Measurements from ENCODE around the gene NF1. TPM values are rescaled to one million over a fixed set of nuclear protein-coding genes. Genes with fewer than 3 reads are reported as not detected.

NF1 gene
- total RNA-seq, 1 experiment from 2014 or later, result 60.2 TPM

DNA sequence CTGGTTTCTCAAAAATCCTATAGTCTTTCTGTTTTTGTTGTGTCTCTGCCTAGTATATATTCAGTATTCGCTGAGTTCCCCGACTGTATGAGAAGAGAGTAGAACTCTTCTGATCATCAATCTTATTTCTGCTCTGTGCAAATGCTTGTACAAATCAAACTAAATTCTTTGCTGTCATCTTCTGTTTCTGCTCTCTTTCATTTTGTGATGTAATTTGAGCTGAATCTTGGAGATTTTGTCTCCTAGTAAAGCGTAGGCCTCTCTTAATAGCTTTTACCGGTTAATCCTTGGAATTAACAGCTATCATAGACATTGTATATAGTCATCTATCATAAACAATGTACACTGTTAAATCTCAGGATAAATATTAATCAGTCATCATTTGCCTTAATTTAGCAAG, 140.3 kb downstream of the NF1 start:
- H3K9me3 Mint-ChIP-seq (ENCODE audit: unreplicated experiment), result no peaks in the 10 kb centered on the region
- no TSS peak for BruUV-seq (replicated peaks)
- no peaks in the 10 kb centered on the region for H3K27me3 Mint-ChIP-seq (ENCODE audit: insufficient read depth, unreplicated experiment)
- POLR2A ChIA-PET, result interaction anchor here (0.6 to 1.7 kb wide), 3 partner anchors 9 to 121 kb away, joined by 3 to 4 read pairs (median 3); no protein-coding TSS in a partner anchor
- CTCF ChIA-PET, result interaction anchor here (0.6 kb wide), 1 partner anchor 155 kb away, joined by 4 read pairs; no protein-coding TSS in a partner anchor
- H3K4me1 Mint-ChIP-seq (ENCODE audit: insufficient read depth, unreplicated experiment), result no peaks in the 10 kb centered on the region
- intact Hi-C loops (cut with micrococcal nuclease), result no loop called here
- H3K4me3 Mint-ChIP-seq (ENCODE audit: unreplicated experiment), result no peak overlapping the region
- no peak for DNase-seq (ENCODE audit: unreplicated experiment)
- TF ChIP-seq, protein P1, sequence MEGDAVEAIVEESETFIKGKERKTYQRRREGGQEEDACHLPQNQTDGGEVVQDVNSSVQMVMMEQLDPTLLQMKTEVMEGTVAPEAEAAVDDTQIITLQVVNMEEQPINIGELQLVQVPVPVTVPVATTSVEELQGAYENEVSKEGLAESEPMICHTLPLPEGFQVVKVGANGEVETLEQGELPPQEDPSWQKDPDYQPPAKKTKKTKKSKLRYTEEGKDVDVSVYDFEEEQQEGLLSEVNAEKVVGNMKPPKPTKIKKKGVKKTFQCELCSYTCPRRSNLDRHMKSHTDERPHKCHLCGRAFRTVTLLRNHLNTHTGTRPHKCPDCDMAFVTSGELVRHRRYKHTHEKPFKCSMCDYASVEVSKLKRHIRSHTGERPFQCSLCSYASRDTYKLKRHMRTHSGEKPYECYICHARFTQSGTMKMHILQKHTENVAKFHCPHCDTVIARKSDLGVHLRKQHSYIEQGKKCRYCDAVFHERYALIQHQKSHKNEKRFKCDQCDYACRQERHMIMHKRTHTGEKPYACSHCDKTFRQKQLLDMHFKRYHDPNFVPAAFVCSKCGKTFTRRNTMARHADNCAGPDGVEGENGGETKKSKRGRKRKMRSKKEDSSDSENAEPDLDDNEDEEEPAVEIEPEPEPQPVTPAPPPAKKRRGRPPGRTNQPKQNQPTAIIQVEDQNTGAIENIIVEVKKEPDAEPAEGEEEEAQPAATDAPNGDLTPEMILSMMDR (IDR thresholded peaks at IDR 0.05; ENCODE audit: unreplicated experiment), result no peak
- H3K36me3 Mint-ChIP-seq (ENCODE audit: insufficient read depth, unreplicated experiment), result peaks cover 95% of the 10 kb centered on the region
- H3K27ac Mint-ChIP-seq (ENCODE audit: low read depth, unreplicated experiment), result no peak overlapping the region

DNA sequence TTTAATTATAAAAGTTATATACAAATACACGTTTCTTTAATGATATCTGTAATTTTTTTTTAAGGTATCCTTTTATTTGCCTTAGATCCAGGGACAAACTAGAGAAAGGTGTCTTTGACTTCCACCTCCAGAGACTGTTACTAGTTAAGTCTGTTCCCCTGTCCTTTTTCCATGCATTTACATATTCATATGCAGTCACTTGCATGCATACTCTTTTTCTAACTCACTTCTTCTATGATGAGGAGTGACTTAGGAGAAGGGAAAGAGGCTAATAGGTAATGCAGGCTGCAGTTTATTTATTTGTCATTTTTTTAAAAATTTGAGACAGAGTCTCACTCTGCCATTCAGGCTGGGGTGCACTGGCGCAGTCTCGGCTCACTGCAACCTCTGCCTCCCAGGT, 141.4 kb downstream of the NF1 start:
- DNase-seq (ENCODE audit: unreplicated experiment), result no peak
- H3K36me3 Mint-ChIP-seq (ENCODE audit: insufficient read depth, unreplicated experiment), result peaks cover 91% of the 10 kb centered on the region
- no peaks in the 10 kb centered on the region for H3K4me1 Mint-ChIP-seq (ENCODE audit: insufficient read depth, unreplicated experiment)
- TF ChIP-seq, protein P1 (IDR thresholded peaks at IDR 0.05; ENCODE audit: unreplicated experiment), result no peak
- H3K27me3 Mint-ChIP-seq (ENCODE audit: insufficient read depth, unreplicated experiment), result no peaks in the 10 kb centered on the region
- BruUV-seq (replicated peaks), result no TSS peak
- H3K4me3 Mint-ChIP-seq (ENCODE audit: unreplicated experiment), result no peak overlapping the region
- peaks cover 3% of the 10 kb centered on the region for H3K9me3 Mint-ChIP-seq (ENCODE audit: unreplicated experiment)
- no peak overlapping the region for H3K27ac Mint-ChIP-seq (ENCODE audit: low read depth, unreplicated experiment)
- intact Hi-C loops (cut with micrococcal nuclease), result no loop called here
- ChIA-PET POLR2A (interaction anchor here (1.7 kb wide), 1 partner anchor 13 kb away, joined by 4 read pairs; no protein-coding TSS in a partner anchor), CTCF (interaction anchor here (0.7 to 2.0 kb wide), 2 partner anchors 9 to 226 kb away, joined by 3 to 7 read pairs; no protein-coding TSS in a partner anchor)

DNA sequence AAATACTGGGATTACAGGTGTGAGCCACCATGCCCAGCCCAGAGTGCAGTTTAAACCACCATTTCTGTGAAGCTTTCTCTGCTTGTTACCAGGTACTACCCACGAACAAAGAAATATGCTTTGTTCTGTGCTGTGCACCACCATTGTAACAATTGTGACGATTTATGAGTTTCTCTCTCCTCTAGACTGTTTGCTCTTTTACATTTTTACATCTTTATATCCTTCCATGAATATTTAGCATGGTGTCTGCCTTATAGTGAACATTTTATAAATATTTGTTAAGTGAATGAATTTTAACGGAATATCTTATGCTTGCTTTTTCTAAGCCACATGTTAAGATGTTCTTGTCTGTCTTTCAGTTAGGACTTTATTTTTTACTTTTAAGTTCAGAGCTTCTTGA, 141.9 kb downstream of the NF1 start:
- no peak for DNase-seq (ENCODE audit: unreplicated experiment)
- peaks cover 91% of the 10 kb centered on the region for H3K36me3 Mint-ChIP-seq (ENCODE audit: insufficient read depth, unreplicated experiment)
- H3K9me3 Mint-ChIP-seq (ENCODE audit: unreplicated experiment), result peaks cover 9% of the 10 kb centered on the region
- H3K4me3 Mint-ChIP-seq (ENCODE audit: unreplicated experiment), result no peak overlapping the region
- H3K4me1 Mint-ChIP-seq (ENCODE audit: insufficient read depth, unreplicated experiment), result no peaks in the 10 kb centered on the region
- ChIA-PET POLR2A (no interaction called here), CTCF (interaction anchor here (2.0 kb wide), 1 partner anchor 10 kb away, joined by 7 read pairs; no protein-coding TSS in a partner anchor)
- TF ChIP-seq, protein P1 (IDR thresholded peaks at IDR 0.05; ENCODE audit: unreplicated experiment), result no peak
- intact Hi-C loops (cut with micrococcal nuclease), result no loop called here
- H3K27me3 Mint-ChIP-seq (ENCODE audit: insufficient read depth, unreplicated experiment), result no peaks in the 10 kb centered on the region
- BruUV-seq (replicated peaks), result no TSS peak
- H3K27ac Mint-ChIP-seq (ENCODE audit: low read depth, unreplicated experiment), result no peak overlapping the region

DNA sequence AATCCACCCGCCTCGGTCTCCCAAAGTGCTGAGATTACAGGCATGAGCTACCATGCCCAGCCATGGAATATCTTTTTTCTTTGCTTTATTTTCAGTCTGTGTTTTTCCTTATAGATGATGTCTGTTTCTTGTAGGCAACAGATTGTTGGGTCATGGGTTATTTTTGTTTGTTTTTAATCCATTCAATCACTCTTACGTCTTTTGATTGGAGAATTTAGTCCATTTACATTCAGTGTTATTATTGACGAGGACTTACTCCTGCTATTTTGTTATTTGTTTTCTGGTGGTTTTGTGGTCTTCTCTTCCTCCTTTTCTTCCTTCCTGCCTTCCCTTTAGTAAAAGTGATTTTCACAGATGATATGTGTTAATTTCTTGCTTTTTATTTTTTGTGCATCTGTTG, 146.3 kb downstream of the NF1 start:
- CTCF ChIA-PET, result interaction anchor here (0.6 kb wide), 1 partner anchor 182 kb away, joined by 3 read pairs; no protein-coding TSS in a partner anchor
- intact Hi-C loops (cut with micrococcal nuclease), result no loop called here
- POLR2A ChIA-PET, result interaction anchor here (0.6 to 0.7 kb wide), 3 partner anchors 29 to 232 kb away, joined by 3 to 4 read pairs (median 4); no protein-coding TSS in a partner anchor
- TF ChIP-seq, protein P1 (IDR thresholded peaks at IDR 0.05; ENCODE audit: unreplicated experiment), result no peak
- Mint-ChIP-seq H3K9me3 (ENCODE audit: unreplicated experiment) (peaks cover 11% of the 10 kb centered on the region), H3K27ac (ENCODE audit: low read depth, unreplicated experiment) (no peak overlapping the region), H3K4me3 (ENCODE audit: unreplicated experiment) (no peak overlapping the region), H3K27me3 (ENCODE audit: insufficient read depth, unreplicated experiment) (no peaks in the 10 kb centered on the region), H3K36me3 (ENCODE audit: insufficient read depth, unreplicated experiment) (peaks cover 64% of the 10 kb centered on the region), H3K4me1 (ENCODE audit: insufficient read depth, unreplicated experiment) (no peaks in the 10 kb centered on the region)
- no TSS peak for BruUV-seq (replicated peaks)
- no peak for DNase-seq (ENCODE audit: unreplicated experiment)

Measured in MCF 10A (cell line).